ENCODE results near the gene MERTK.

DNA sequence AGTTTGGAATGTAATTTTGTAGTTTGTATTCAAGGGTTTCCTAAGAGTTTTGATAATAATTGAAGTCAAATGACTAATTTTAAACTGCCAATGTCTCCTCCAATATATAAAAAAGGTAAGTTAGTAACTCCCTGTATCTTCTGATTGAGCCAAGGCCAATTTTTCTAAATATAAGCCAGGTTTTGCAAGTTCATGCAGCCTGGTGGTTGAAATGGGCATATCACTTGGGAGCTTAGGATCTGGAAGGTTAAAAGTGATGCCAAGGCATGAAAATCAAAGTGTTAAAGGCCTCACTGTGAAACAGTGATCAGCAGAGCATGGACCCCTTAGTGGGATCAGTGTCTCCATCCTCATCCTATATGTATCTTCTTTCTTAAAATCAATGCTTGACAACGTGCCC lies 60.5 kb downstream of the MERTK start:
- TF ChIP-seq SIN3A (IDR thresholded peaks at IDR 0.05; ENCODE audit: borderline replicate concordance, insufficient read depth, low read length) (no peak), POLR2AphosphoS5 (IDR thresholded peaks at IDR 0.05; ENCODE audit: low read depth, low read length) (no peak)

Measured in PFSK-1 (cell line).